Measurements from ENCODE around the gene SRGAP1. TPM values are rescaled to one million over a fixed set of nuclear protein-coding genes. Genes with fewer than 3 reads are reported as not detected.

The SRGAP1 gene
- total RNA-seq, 6 donors from 2014 or later, result 4.7 to 36.7 (median 14.0) TPM

GRCh38 chr12:63997198-63997597 lies 152.7 kb downstream of the SRGAP1 start:
- WGBS, 2 donors, result 80 to 89% methylated on average over 1 of the region's 1 CpG

GRCh38 chr12:63998584-63998983 lies 154.1 kb downstream of the SRGAP1 start:
- Histone ChIP-seq H3K4me3 (no peak overlapping the region), H3K4me1 (no peaks in the 10 kb centered on the region), H3K36me3 (no peaks in the 10 kb centered on the region), H3K27ac (no peak overlapping the region), H3K9me3 (no peaks in the 10 kb centered on the region), H3K27me3 (no peaks in the 10 kb centered on the region)
- DNase-seq, result no peak
- TF ChIP-seq CTCF (IDR thresholded peaks at IDR 0.05) (no peak), POLR2AphosphoS5 (IDR thresholded peaks at IDR 0.05) (no peak), EP300 (IDR thresholded peaks at IDR 0.05) (no peak), POLR2A (IDR thresholded peaks at IDR 0.05) (no peak)
- no peak for ATAC-seq (ENCODE audit: low FRiP score in 2 of 2)

More at GRCh38 chr12:63997198-63997597, 152.7 kb downstream of the SRGAP1 start:
- ATAC-seq (ENCODE audit: low FRiP score in 2 of 2) (no peak), DNase-seq (no peak)
- H3K27me3 ChIP-seq, result no peaks in the 10 kb centered on the region
- H3K27ac ChIP-seq, result no peak overlapping the region
- no peaks in the 10 kb centered on the region for H3K36me3 ChIP-seq
- H3K9me3 ChIP-seq, result no peaks in the 10 kb centered on the region
- H3K4me1 ChIP-seq, result no peaks in the 10 kb centered on the region
- TF ChIP-seq EP300 (IDR thresholded peaks at IDR 0.05) (no peak), CTCF (IDR thresholded peaks at IDR 0.05) (no peak), POLR2AphosphoS5 (IDR thresholded peaks at IDR 0.05) (no peak), POLR2A (IDR thresholded peaks at IDR 0.05) (no peak)
- no peak overlapping the region for H3K4me3 ChIP-seq

- H3K9me3 ChIP-seq, result no peaks in the 10 kb centered on the region
- H3K36me3 ChIP-seq, result no peaks in the 10 kb centered on the region
- H3K27me3 ChIP-seq, result no peaks in the 10 kb centered on the region
- H3K4me3 ChIP-seq, result no peak overlapping the region
- no peak for ATAC-seq (ENCODE audit: low FRiP score in 2 of 2)
- TF ChIP-seq EP300 (IDR thresholded peaks at IDR 0.05) (no peak), POLR2A (IDR thresholded peaks at IDR 0.05) (no peak), POLR2AphosphoS5 (IDR thresholded peaks at IDR 0.05) (no peak), CTCF (IDR thresholded peaks at IDR 0.05) (no peak)
- no peak for DNase-seq
- no peak overlapping the region for H3K27ac ChIP-seq
- no peaks in the 10 kb centered on the region for H3K4me1 ChIP-seq
- 93 to 95% methylated on average over 3 of the region's 3 CpGs for WGBS, 2 donors
Measured at GRCh38 chr12:63999853-64000252, 155.4 kb downstream of the SRGAP1 start.

GRCh38 chr12:64001439-64001838 lies 156.9 kb downstream of the SRGAP1 start:
- Histone ChIP-seq H3K4me3 (no peak overlapping the region), H3K4me1 (no peaks in the 10 kb centered on the region), H3K27ac (no peak overlapping the region), H3K36me3 (no peaks in the 10 kb centered on the region), H3K9me3 (no peaks in the 10 kb centered on the region), H3K27me3 (no peaks in the 10 kb centered on the region)
- ATAC-seq (ENCODE audit: low FRiP score in 2 of 2), result peak in 1 of 2 donors; percentile 44
- TF ChIP-seq POLR2AphosphoS5 (IDR thresholded peaks at IDR 0.05) (no peak), POLR2A (IDR thresholded peaks at IDR 0.05) (no peak), CTCF (IDR thresholded peaks at IDR 0.05) (no peak), EP300 (IDR thresholded peaks at IDR 0.05) (no peak)
- no peak for DNase-seq

GRCh38 chr12:64004641-64005040 lies 160.1 kb downstream of the SRGAP1 start:
- no peak overlapping the region for H3K27ac ChIP-seq
- peaks cover 0 to 5% (median 0%) of the 10 kb centered on the region in 4 donors for H3K4me1 ChIP-seq
- H3K27me3 ChIP-seq, result no peaks in the 10 kb centered on the region
- H3K36me3 ChIP-seq, result no peaks in the 10 kb centered on the region
- no peaks in the 10 kb centered on the region for H3K9me3 ChIP-seq
- TF ChIP-seq EP300 (IDR thresholded peaks at IDR 0.05) (no peak), CTCF (IDR thresholded peaks at IDR 0.05) (no peak), POLR2A (IDR thresholded peaks at IDR 0.05) (no peak), POLR2AphosphoS5 (IDR thresholded peaks at IDR 0.05) (no peak)
- ATAC-seq (ENCODE audit: low FRiP score in 2 of 2) (no peak), DNase-seq (no peak)
- no peak overlapping the region for H3K4me3 ChIP-seq
- WGBS, 2 donors, result 95 to 98% methylated on average over 3 of the region's 3 CpGs

All from upper lobe of left lung (tissue), 6 donors.